HG03066 (cell line): ENCODE measurements around the gene OR2T11.
A peak's percentile ranks its signal among the peaks of the same experiment; 100 is the strongest.
"Not testable (repeated sequence)": the region's sequence is repeated elsewhere in the genome, so short reads cannot be mapped to it uniquely, and the experiment has no call there.

Experiments
- ATAC-seq: cut with Tn5 transposase; IDR thresholded peaks from one replicate; pipeline ENCODE4 v1.9.1; 2021; ENCODE audit warnings: low read depth; ENCODE audit not compliant: unreplicated experiment

OR2T11 gene

DNA sequence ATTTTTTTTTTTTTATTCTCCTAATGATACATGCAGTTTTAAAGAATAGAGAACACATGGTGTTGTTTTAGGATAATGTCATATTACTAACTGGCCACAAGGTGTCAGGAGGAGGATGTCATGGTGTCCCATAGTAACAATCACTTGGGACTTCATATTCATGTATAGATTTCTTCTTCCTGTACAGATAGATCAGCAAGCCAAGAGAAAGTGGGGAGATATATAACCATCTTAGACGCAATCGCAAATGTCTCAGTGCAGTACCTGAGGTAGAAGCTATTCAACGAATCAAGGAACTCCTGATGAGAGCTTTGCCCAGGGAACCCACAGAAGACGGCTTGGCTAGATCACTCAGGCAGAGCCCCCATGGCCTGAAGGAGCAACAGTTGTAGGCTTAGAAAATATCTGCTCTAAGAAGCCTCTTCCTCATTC lies 12.3 kb downstream of the OR2T11 start:
- peak; percentile 93 for ATAC-seq

GRCh38 chr1:248621770-248622169 lies 13.1 kb downstream of the OR2T11 start:
- no peak for ATAC-seq

GRCh38 chr1:248618878-248619277 lies 16.0 kb downstream of the OR2T11 start:
- ATAC-seq, result no peak

DNA sequence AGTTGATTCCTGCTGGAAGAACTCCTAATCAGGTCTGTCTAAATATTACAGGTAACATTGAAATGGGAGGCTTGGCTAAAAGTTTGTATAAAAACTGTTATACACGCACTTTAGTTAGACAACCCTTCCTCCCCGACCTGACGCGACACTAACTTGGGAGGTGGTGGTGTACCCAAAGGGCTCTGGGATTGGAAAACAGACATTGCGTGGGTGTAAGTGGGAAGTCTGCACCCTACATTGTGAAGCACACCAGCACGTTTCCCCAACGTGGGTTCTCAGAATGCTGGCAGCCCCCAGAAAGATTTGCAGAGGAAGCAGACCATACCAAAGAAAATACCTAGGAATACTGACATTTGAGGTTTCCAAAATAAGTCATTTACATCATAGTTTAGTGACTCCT lies 16.8 kb downstream of the OR2T11 start:
- no peak for ATAC-seq

GRCh38 chr1:248613742-248614141 lies 21.1 kb downstream of the OR2T11 start:
- ATAC-seq, result peak; percentile 66

DNA sequence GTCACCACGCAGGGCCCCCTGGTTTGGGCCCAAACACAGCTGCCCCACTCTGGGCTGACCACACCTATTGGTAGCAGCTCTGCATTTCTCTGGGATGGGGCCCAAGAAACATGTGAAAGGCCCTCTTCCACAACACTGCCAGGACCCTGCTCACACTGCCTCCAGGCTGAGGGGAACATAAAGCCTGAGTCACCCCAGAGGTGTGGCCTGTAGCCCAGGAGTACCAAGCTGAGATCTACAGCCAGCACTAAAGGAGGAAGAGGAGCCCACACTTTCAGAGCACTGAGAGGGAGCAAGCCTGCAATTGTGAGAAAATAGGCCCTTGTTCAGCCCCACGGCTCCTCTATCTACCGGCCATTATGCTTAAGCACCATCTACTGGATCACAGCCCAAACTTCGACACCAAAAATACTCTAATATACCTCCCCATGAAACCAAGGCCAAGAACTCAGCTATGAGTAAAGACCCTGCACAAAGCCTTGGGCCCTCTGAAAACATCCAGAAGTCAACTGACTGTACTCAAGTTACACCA lies 22.9 kb downstream of the OR2T11 start:
- no peak for ATAC-seq

DNA sequence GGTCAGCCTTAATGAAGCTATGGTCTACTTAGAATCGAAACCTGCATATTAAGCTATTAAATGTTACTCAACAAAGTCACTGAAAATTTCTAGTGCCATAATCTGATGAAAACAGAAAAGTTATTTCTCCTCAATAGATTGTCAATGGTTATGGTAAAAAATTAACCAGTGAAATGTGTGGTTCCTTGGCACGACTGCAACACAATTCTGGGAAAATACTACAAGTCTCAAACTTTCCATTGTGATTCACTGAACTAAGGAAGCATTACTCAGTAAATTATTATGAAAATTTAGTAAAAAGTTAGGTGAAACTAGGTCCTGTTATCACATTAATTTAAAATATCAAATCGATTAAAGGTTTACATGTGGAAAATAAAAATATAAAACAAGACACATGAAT lies 24.6 kb downstream of the OR2T11 start:
- no peak for ATAC-seq

DNA sequence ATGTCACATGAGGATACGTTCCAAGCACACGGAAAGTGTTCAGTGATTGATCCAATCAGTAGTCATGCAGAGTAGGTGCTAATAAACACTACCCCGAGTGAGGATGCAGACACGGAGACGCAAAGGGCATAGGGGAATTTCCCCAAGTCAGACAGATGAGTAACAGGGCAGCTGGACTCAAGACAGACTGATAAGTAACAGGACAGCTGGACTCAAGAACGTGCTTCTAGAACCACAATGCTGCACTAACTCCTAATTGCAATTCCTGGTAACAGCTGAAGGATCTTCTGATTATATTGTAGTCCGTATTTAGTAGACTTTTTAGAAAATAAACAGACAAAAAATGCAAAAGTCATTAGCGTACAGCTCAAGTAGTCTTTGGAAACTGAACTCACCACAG lies 35.5 kb downstream of the OR2T11 start:
- ATAC-seq, result no peak

GRCh38 chr1:248597589-248597988 lies 37.3 kb downstream of the OR2T11 start, which contains the start of gene OR2T10:
Gene OR2T10, minus strand, starts transcription at chr1:248597700. Its CDS starts 3,932 bp downstream, at chr1:248593768.
- ATAC-seq, result no peak

GRCh38 chr1:248596615-248597014 lies 38.3 kb downstream of the OR2T11 start:
- ATAC-seq, result no peak

DNA sequence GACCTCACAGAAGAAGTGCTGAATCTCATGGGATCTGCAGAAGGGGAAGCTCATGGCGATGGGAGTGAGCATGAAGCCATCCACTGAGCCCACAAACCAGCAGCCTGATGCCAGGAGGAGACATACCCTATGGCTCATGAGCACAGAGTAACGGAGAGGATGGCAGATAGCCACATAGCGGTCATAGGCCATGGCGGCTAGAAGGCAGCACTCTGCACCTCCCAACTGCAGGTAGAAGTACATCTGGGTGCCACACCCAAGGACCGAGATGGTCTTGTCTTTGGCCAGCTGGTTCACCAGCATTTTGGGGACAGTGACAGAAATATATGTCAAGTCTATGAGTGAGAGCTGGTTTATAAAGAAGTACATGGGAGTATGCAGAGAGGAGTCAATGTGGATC lies 41.7 kb downstream of the OR2T11 start:
- no peak for ATAC-seq

- ATAC-seq, result no peak
Observed at GRCh38 chr1:248592655-248593054, 42.2 kb downstream of the OR2T11 start.

DNA sequence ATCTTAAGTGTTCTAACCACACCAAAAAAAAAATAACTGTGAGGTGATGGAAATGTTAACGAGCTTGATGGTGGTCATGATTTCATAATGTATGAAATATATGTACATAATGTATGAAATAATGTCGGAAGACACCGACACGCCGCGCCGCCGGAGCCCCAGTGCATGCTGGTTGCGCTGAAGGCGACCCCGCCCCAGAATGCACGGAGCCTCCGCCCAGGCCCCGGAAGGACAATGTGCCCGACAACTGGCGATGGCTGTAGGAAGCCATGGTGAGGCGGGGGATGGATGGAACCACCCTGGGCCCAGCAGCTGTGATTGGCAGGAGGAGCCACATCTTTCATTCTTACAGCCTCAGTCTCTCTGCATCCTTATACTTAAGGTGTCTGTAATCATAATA lies 44.8 kb downstream of the OR2T11 start:
- ATAC-seq, result no peak

GRCh38 chr1:248589334-248589733 lies 45.6 kb downstream of the OR2T11 start:
- ATAC-seq, result no peak

DNA sequence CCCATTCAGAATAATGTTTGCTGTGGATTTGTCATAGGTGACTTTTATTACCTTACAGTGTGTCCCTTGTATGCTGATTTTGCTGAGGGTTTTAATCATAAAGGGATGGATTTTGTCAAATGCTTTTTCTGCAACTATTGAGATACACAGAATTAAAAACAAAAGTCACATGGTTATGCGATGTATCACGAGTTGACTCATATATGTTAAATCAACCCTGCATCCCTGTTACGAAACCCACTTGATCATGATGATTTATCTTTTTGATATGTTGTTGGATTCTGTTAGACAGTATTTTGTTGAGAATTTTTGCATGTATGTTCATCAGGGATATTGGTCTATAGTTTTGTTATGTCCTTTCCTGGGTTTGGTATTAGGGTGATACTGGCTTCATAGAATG lies 49.6 kb downstream of the OR2T11 start:
- ATAC-seq, result no peak

- ATAC-seq, result no peak
Observed at GRCh38 chr1:248576260-248576980, 58.5 kb downstream of the OR2T11 start.

DNA sequence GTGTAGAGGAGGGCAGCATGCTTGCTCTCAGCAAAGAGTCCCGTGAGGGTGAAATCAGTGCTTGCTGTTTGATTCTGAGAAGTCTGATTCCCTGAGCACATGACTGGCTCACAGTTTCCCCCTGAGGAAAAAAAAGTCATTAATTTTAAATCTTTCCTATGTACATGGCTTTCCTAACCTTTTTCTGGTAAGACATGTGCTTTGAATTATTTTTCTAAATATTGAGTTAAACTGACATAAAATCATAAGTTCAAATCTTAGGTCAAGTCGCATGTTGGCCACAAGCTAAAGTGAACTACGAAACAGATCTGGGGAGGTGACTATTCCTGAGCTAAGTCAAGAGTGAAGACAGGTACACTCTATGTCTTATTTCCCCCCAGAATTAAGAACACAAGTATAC lies 60.2 kb downstream of the OR2T11 start, which contains the start of gene OR2T34:
OR2T34 (minus strand) TSS at position 101 of the 400 bp plus-strand sequence; CDS start at position 101, 0 bp downstream.
- not testable (repeated sequence) for ATAC-seq

DNA sequence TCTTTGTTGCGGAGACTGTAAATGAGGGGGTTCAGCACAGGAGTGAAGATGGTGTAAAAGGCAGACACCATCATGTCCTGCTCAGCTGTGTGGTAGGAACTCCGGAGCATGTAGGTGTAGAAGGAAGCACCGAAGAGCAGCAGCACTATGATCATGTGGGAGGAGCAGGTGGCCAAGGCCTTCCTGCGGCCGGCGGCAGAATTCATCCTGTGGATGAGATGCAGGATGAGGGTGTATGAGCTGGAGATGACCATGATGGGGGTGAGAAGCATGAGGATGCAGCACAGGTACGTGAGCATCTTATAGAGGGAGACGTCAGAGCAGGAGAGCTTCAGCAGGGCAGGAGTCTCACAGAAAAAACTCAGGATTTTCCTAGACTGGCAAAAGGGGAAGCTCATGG lies 61.0 kb downstream of the OR2T11 start:
- not testable (repeated sequence) for ATAC-seq
